ENCODE measurements around the gene NINJ2.

Gene NINJ2

DNA sequence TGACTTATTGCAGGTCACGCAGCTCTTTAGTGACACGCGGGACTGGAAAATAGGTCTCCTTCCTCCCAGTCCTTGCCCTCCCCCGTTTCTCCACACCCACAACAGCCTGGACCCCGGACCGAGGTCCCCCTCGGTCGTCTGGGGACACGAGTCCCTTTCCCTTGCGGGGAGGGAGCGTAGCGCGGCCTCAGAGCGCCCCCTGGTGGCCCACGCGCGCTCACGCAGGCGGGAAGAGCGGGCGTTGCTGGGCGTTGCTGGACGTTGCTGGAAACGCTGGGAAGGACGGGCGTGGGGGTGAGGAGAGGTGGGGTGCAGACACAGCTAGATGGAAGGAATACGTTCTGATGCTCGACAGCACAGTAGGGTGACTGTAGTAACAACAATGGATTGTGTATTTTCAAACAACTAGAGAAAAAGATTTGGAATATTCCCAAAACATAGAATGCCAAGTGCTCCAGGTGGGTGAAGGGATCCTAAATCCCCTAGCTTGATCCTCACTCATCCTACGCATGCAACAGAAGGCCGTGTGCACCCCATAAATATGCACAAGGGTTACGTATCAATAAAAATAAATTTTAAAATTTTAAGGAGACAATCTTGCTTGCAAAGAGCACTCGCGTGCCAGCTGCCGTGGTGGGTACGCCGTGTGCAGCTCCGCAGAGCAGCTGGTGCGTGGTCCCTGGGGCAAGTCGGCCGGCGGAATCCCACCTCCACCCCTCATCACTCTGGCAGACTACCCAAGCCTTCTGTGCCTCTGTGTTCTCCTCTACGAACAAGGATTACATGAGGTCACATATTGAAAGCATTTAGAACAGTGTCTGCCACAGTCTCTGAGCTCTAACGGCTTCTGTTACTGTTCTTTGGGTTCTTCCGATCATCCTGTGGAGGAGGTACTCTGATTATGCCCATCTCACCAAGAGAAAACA lies 116.1 kb downstream of the NINJ2 start:
- peak; percentile 74 for DNase-seq (ENCODE audit: low spot score)

DNA sequence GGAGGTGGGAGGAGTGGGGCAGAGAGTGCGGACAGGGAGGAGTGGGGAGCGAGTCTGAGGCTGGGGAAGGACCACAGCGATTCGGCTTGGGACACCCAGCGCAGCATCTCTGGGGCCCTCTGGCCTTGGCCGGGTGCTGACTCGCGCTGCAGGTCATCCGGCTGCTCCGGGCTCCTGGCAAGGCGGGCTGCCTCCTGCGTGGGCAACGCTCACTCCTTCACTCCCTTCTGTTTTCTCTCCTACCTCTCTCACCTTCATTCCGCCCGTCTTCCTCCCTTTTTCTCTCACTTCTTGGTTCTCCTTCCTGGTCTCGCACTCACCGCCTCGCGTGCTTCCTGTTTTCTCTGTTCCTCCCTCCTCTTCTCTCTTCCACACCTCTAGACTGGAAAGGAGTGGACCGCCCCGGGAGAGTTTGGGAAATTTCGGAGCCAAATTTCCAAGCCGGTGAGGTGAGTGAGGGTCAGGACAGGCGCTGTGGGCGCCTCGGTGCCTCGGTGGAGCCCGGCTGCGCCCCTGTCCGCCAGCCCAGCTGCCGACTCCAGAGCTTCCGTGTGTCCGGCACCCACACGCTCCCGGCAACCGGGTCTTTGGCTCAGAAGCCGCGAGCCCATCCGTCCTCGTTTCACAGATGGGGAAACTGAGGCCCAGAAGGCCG lies 116.9 kb downstream of the NINJ2 start:
- no peak for DNase-seq (ENCODE audit: low spot score)

DNA sequence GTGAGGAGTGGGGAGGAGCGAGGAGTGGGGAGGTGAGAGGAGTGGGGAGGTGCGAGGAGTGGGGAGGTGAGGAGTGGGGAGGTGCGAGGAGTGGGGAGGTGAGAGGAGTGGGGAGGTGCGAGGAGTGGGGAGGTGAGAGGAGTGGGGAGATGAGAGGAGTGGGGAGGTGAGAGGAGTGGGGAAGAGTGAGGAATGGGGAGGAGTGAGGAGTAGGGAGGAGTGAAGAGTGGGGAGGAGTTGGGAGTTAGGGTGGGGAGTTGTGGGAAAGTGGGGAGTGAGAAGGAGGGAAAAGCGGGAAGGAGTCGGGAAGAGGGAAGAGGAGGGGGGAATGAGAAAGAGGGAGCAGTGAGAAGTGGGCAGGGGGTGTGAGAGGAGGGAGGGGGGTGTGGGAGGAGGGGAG lies 117.4 kb downstream of the NINJ2 start:
- DNase-seq (ENCODE audit: low spot score) = no peak

DNA sequence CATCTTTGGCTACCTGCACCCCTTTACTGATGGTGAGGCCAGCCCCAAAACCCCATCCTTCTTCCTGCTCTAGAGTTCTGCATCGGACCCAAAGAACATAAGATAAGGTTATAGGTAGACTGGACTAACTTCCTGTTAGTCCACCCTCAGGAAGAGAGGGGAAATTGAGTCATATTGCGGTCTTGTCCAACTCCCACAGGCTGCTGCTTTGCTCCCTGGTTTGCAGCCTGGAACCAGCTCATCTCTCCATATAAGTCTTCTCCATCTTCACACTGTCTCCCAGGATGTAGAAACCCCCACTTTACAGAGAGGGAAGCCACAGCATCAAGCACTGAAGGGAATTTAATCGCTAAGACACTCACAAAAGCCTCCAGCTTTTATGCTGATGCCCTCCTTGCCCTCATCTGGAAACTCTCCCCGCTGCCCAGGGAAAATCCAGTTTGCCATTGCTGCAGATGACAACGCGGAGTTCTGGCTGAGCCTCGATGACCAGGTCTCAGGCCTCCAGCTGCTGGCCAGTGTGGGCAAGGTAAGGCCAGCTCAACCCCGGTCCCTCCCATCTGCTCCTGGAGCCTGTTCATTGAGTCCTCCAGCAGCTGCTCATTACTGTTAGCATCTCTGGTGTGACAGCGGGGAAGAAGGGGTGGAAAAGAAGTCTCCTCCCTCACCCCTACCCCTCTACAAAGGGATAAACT lies 118.2 kb downstream of the NINJ2 start:
- DNase-seq (ENCODE audit: low spot score) = no peak

DNA sequence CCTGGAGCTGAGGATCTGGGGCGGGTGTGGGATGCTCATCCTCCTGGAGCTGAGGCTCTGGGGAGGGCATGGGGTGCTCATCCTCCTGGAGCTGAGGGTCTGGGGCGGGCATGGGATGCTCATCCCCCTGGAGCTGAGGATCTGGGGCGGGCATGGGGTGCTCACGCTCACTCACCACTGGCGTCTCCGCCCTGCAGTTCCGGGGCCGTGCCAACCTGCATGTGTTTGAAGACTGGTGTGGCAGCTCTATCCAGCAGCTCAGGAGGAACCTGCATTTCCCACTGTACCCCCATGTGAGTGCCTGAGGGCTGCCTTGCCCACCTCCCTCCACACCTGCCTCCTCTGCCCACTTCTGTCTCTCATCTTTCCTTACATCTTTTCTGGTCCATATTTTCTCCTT lies 119.1 kb downstream of the NINJ2 start:
- no peak for DNase-seq (ENCODE audit: low spot score)

DNA sequence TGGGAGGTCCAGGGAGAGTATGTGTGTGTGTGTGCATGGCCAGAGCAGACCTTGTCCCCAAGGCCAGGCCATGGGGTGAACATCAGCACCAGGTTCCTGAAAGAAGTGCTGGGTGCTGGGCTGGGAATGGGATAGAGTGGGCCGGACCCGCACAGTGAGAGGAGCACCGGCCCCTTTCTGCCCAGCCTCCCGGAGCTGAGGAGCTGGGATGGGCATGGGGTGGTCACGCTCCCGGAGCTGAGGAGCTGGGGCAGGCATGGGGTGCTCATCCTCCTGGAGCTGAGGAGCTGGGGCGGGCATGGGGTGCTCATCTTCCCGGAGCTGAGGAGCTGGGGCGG lies 120.2 kb downstream of the NINJ2 start:
- DNase-seq (ENCODE audit: low spot score) = no peak

DNA sequence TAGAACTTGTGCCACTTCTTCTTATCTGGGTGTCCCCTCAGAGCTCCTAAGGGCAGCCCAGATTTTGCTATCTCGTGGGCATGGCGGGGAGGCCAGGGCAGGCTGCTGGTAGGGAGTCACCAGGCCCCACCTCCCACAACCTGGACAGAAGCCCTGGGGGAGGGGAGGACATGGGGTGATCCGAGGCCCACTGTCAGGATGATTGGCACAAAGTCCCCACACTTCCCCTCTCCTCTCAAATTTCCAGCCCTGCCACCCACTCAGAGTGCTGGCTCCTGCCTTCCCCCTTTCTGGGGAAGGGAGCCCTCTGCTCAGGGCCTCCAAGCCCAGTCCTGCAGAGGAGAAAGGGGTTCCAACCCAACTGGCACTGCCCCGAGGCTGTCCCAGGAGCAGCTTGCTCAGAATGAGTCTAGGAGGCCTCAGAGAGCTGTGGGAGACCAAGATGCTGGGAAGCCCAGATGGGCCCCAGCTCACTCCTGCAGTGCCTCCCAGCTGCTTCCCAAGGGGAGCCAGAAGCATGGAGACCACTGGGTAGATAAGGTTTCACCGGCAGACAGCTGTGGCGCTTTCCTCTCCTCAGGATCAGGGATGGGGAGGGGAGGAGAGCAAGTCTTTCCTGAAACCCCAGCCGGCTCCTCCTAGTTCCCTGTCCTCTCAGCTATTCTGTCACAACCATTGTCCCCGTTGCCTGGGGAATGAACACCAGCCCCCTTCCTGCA lies 120.7 kb downstream of the NINJ2 start:
- DNase-seq (ENCODE audit: low spot score) = no peak

DNA sequence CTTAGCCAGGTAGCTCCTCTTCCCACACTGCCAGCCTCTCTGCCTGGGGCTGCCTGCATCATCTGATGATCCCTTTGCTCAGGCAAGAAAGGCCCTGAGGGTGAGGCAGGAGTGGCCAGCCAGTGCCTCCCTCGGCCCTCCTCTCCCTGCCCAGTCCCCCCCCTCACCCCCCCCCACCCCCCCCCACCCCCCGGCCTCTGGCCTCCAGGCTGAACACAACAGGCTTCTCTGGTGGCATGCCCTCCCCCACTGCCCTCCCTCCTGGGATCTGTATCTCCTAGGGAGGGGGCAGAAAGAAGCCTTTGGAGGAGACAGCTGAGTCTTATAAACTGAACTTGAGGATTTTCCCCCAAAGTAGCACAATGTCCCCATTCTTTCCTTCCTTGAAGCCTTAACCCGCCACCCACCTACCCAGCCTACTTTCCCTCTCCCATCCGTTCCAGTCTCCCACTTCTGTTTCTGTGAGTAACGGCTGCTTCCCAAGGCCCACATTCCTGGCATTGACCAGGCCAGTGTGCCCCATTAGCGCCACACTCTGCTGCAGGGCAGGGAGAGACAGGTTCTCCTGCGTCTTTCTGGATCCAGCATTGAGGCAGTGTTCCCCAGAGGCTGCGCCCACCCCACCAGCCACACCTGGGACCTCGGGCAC lies 121.4 kb downstream of the NINJ2 start:
- DNase-seq (ENCODE audit: low spot score) = no peak

DNA sequence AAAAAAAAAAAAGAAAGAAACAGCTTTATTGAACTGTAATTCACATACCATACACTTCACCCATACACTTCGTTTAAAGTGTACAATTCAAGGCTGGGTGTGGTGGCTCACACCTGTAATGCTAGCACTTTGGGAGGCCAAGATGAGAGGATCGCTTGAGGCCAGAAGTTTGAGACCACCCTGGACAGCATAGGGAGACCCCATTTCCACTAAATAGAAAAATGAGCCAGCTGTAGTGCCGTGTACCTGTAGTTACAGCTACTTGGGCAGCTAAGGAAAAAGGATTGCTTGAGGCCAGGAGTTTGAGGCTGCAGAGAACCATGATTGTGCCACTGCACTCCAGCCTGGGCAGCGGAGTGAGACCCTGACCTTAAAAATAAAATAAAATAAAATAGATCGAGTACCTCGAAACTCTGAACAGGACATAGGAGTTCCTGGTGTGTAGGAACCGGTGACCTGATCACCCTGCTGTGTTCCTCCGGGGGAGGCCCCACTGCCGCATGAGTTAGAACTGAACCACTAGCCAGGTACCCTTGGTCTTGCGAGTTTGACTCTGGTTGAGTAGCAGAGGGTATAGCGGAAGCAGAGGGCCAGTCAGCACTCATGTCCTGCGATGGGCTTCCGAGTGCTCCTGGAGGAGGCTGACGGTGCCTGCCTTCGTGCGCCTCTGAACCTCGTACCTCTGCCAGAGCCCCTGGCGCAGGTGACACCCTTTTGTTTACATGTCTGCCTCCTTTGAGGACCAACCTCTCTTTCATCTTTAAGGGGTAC lies 123.5 kb downstream of the NINJ2 start:
- DNase-seq (ENCODE audit: low spot score) = no peak

DNA sequence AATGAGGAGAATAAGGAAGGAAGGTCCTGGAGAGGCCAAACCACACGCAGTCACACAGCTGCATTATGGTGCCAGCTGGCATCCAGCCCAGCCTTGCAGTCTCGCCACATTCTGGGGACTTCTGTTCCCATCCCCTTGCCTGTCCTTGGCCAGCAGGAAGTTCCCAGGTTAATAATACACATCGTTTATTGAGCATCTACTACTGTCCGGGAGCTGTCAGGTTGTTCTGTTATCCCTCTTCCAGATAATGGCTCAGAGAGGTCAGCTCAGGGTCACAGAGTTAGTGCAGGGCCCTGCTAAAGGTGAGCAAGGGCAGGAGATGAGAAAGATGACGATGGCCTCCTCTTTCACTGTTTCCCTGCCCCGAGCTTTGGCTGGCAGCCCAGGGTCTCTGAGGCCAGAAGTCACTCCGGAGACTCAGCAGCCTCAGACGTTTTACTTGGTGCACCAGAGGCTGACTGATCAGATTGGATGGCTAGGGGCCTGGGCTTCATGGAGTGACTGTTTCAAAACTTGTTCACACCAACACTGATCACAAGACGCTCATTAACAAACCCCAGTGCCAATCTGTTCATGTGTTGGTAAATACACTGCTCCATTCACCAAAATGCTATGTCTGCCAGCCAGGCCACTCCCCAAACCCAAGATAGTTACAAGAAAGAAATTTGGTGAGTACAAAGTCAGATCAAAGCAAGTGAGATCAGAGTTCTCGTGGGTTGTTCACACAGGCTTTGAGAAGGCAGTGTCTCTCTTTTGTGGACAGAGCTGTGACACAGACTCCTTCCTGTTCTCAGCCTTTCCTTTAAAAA lies 124.3 kb downstream of the NINJ2 start:
- no peak for DNase-seq (ENCODE audit: low spot score)

DNA sequence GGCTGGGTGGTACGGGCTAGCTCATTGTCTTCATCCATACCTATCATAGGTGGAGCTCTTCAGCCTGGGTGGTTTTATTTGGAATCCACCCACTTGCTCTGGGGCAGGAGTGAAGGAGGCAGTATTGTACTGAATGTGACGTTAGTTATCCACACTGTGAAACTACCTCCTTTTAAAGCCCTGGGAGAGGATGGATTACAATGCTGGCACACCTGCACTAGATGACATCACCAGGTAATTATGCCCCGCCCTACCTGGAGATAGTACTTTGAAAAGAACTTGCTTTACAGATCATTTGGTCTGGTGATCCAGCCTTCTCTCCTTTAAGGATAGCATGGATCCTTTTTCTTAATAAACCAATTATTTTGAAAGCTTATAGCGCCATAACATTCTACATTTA lies 125.5 kb downstream of the NINJ2 start:
- DNase-seq (ENCODE audit: low spot score) = no peak

DNA sequence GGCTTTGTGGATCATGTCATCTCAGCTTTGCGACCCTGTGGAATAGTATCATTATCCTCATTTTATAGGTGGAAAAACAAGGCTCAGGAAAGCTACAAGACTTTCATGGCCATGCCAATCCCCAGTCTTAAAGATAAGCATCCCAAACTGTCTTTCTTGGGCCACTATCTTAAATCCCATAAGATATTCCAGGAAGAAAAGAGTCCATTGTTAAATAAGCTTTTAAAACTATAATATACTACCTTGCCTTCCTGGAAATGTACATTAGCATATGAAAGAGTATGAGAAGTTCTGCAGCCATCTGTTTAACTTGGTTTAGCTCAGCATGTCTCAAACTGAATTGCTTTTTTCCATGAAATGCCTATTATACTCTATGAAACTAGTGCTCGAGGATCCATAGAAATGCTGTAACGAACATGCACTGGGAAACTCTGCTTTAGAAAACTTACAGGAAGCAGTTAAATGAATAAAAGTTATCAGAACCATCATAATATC lies 126.4 kb downstream of the NINJ2 start:
- no peak for DNase-seq (ENCODE audit: low spot score)

DNA sequence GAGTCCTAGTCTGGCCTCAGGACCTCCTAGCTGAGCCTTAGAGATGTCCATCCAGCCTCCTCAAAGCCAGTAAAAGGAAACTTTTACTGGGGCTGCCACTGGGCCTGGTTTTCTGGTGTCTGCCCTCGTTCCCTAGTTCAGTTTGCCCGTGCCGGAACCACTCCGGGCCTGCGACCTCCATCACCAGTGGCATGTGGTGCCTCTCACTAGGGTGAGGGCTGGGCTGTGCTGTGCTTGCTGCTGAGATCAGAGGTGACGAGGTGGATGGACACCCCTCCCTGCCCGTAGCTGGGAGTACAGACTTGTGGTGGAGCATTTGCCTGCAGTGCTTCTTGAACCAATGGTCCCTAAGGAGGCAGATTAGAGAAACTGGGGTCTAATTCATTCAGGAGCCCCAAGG lies 127.8 kb downstream of the NINJ2 start:
- no peak for DNase-seq (ENCODE audit: low spot score)

DNA sequence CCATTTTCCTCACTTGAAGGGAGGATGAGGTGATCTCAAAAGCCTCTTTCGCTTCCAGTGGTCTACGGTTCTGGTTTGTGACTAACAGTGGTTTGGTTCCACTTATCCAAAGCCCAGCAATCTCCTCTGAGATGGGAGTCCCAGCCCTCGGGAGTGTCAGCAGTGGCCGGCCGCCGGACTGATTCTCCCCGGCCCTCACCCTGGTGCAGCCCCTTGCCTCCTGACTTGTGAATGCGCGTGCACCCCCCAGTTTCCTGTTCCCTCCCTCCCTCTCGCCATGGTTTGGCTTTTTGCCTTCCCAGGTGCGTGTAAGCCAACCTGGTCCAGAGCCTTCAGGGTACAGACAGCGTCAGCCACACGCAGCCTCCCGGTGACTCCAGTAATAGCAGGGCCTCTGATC lies 129.0 kb downstream of the NINJ2 start:
- no peak for DNase-seq (ENCODE audit: low spot score)

DNA sequence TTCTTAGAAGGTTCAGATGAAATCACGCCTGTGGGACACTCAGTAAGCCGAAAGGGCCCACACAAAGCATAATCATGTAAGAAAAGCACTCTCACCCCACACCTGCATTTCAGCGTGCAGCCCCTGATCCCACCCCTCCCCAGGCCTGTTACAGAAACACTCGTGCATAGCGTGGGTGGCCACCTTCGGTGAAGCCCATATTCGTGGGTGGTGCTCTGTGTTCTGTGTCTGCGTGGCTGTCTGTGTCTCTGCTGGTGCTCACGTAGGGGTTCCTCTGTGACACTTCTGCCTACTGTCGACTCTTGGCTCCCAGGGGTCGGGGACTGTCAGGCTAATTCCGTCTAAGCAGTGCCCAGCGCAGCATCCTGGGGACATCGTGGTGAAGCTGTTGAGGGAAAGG lies 129.5 kb downstream of the NINJ2 start:
- no peak for DNase-seq (ENCODE audit: low spot score)

DNA sequence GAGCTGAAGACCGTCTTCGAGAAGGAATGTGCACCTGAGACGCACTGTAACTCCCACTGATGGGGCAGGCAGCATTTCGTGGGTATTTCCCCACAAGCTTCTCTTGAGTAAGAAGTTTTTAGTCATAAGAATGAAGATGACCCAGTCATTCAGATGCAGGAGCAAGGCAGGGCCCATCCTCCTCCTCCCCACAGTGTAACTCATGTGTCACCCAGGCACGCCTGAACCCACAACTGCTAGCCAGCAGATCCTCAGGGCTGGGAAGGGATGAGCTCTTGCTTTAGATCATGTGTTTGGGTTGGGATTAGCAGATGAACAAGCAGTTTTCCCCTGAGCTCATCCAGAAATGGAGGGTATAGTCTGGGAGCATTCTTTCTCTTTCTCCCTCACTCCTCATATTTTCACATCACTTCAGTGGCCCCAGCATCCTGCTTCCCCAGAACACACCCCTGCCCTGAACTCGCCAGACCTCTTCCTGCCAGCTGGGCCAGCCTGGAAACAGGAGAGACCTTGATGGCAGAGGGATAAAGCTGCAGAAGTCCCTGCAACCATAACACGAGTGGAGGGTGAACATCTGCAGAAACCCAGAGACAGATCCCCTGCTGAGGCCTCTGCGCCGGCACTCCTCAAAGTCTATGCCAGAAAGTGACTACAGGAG lies 130.2 kb downstream of the NINJ2 start:
- DNase-seq (ENCODE audit: low spot score) = no peak

DNA sequence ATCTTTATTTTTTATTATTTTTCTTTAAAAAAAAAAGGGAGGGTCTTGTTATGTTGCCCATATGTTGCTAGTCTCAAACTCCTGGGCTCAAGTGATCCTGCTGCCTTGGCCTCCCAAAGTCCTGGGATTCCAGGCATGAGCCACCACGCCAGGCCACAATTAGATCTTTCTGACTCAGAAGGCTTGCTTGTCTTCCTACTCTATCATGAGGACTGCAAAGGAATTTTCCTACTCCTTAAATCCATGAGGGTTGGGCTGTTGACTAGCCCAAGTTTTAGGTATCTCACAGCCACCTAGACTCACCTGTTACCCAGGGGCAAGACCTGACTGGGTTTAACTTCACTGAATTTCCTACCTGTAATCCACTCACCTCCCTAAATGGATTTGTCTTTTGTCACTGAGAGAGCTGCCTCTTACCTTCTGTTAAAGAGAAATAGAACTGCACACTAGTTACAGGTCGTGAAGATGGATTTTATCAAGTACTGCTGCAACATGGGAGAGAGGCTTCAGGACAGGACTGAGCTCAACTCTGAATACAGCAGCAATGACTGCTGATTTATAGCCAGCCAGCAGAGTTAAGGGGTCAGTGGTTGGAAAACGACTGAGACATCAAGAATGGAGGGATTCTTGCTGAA lies 131.2 kb downstream of the NINJ2 start:
- DNase-seq (ENCODE audit: low spot score) = no peak

DNA sequence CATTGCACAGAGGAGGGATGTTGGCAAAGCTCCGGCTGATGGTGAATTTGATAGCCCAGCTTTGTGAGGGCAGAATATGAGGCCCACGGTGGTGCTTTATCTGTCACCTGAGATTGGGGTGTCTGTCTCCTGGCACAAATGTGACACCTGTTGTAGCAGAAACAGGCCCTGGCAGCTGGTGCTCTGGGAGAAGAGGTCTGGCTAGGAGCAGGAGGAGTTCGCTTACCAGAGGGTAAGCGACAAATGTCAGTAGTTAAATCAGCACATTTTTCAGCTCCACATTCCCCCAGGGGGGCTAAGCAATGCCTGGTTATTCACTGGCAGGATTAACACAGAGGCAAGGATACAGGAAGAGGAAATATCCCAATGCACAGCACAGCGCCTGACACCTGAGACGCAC lies 132.4 kb downstream of the NINJ2 start:
- DNase-seq (ENCODE audit: low spot score) = no peak

DNA sequence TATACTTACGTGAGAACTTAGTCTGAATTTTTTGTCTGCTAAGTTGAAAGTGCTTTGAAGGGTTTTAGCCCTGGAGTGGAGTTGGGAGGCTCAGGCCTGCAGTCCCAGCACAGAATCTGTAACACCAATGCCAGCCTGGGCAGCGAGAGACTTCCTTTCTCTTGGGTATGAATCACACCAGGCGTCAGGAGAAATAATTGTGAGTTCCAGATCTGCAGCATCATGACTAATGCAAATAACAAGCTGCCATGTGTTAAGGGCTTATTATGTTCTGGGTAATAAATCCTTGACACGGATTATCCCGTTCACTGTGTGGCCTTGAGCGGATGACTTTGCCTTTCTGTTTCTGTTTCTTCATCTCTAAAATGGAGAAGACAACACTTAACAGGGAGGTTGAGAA lies 132.9 kb downstream of the NINJ2 start:
- no peak for DNase-seq (ENCODE audit: low spot score)
